Neural crest cell (in vitro differentiated cells): ENCODE results near the gene SPTBN5. TPM values are rescaled to one million over a fixed set of nuclear protein-coding genes. Genes with fewer than 3 reads are reported as not detected.

Experiments used
- DNase-seq: peaks from one replicate; pipeline ENCODE4 v3.0.0; 2021; ENCODE audit warnings: low read depth, mixed read lengths, low spot score
- H3K27ac Mint-ChIP-seq: one replicate; pipeline ENCODE4 v1.8.0; 2021; ENCODE audit warnings: mild to moderate bottlenecking, mixed read lengths; ENCODE audit not compliant: unreplicated experiment
- H3K27me3 Mint-ChIP-seq: 2 replicates; pipeline ENCODE4 v1.8.0; 2021; ENCODE audit warnings: low read depth, mild to moderate bottlenecking, mixed read lengths
- H3K36me3 Mint-ChIP-seq: 2 replicates; pipeline ENCODE4 v1.8.0; 2021; ENCODE audit warnings: low read depth, mild to moderate bottlenecking, mixed read lengths
- H3K4me1 Mint-ChIP-seq: 2 replicates; pipeline ENCODE4 v1.8.0; 2021; ENCODE audit warnings: mixed read lengths
- H3K4me3 Mint-ChIP-seq: one replicate; pipeline ENCODE4 v1.8.0; 2021; ENCODE audit warnings: mild to moderate bottlenecking, mixed read lengths
- H3K9me3 Mint-ChIP-seq: 2 replicates; pipeline ENCODE4 v1.8.0; 2021; ENCODE audit warnings: mixed read lengths
- CTCF ChIP-seq: fragments of 200-600 bp; sonication (generic); conservative IDR thresholded peaks from 2 replicates; pipeline ENCODE4 v1.5.0; 2021; ENCODE audit warnings: antibody characterized with exemption, mild to moderate bottlenecking
- total RNA-seq: library from RNA; stranded (reverse); gene quantifications from 2 replicates; pipeline ENCODE4 v1.2.1, GENCODE V29; 2021

Gene SPTBN5
- total RNA-seq, 1 donor from 2014 or later: 0.77 TPM

GRCh38 chr15:41822471-41822870 lies 71.4 kb downstream of the SPTBN5 start:
- H3K9me3 Mint-ChIP-seq: no peaks in the 10 kb centered on the region
- H3K27me3 Mint-ChIP-seq: peaks cover 3% of the 10 kb centered on the region
- DNase-seq: no peak
- H3K27ac Mint-ChIP-seq: no peak overlapping the region
- no peaks in the 10 kb centered on the region for H3K4me1 Mint-ChIP-seq
- TF ChIP-seq CTCF: no peak
- no peak overlapping the region for H3K4me3 Mint-ChIP-seq
- no peaks in the 10 kb centered on the region for H3K36me3 Mint-ChIP-seq

- no peaks in the 10 kb centered on the region for H3K36me3 Mint-ChIP-seq
- no peaks in the 10 kb centered on the region for H3K4me1 Mint-ChIP-seq
- H3K4me3 Mint-ChIP-seq: no peak overlapping the region
- no peak for TF ChIP-seq CTCF
- H3K9me3 Mint-ChIP-seq: no peaks in the 10 kb centered on the region
- DNase-seq: no peak
- H3K27ac Mint-ChIP-seq: no peak overlapping the region
- H3K27me3 Mint-ChIP-seq: peaks cover 3% of the 10 kb centered on the region
Observed at GRCh38 chr15:41821831-41822230, 72.0 kb downstream of the SPTBN5 start.

- H3K27me3 Mint-ChIP-seq: no peaks in the 10 kb centered on the region
- H3K4me3 Mint-ChIP-seq: no peak overlapping the region
- no peaks in the 10 kb centered on the region for H3K9me3 Mint-ChIP-seq
- DNase-seq: no peak
- no peak overlapping the region for H3K27ac Mint-ChIP-seq
- no peaks in the 10 kb centered on the region for H3K36me3 Mint-ChIP-seq
- no peak for TF ChIP-seq CTCF
- H3K4me1 Mint-ChIP-seq: no peaks in the 10 kb centered on the region
Observed at GRCh38 chr15:41820791-41821423, 72.9 kb downstream of the SPTBN5 start.

GRCh38 chr15:41819455-41820050 lies 74.3 kb downstream of the SPTBN5 start:
- Mint-ChIP-seq H3K36me3 (no peaks in the 10 kb centered on the region), H3K4me1 (no peaks in the 10 kb centered on the region), H3K4me3 (no peak overlapping the region)

GRCh38 chr15:41817781-41818180 lies 76.1 kb downstream of the SPTBN5 start:
- H3K36me3 Mint-ChIP-seq: no peaks in the 10 kb centered on the region
- no peak overlapping the region for H3K4me3 Mint-ChIP-seq
- no peaks in the 10 kb centered on the region for H3K27me3 Mint-ChIP-seq
- no peak for DNase-seq
- TF ChIP-seq CTCF: no peak
- H3K9me3 Mint-ChIP-seq: no peaks in the 10 kb centered on the region
- no peaks in the 10 kb centered on the region for H3K4me1 Mint-ChIP-seq
- no peak overlapping the region for H3K27ac Mint-ChIP-seq

More at GRCh38 chr15:41819455-41820050, 74.3 kb downstream of the SPTBN5 start:
- no peak for DNase-seq
- Mint-ChIP-seq H3K27me3 (no peaks in the 10 kb centered on the region), H3K9me3 (no peaks in the 10 kb centered on the region), H3K27ac (no peak overlapping the region)
- no peak for TF ChIP-seq CTCF
